Right lobe of liver (tissue), 4 donors: ENCODE results near the gene CCNG1.
A peak's percentile ranks its signal among the peaks of the same experiment; 100 is the strongest.

ENCODE experiments used
- CTCF ChIP-seq, 4 donors: fragments of 200-600 bp in 3 of 4; fragments of 450-650 bp in 1 of 4; IDR thresholded peaks; one replicate each; pipeline versions ENCODE4 v1.5.1 to v1.8.0; 2016 to 2022; ENCODE audit warnings: antibody characterized with exemption in 4 of 4, mild to moderate bottlenecking in 2 of 4
- POLR2A ChIP-seq: fragments of 450-650 bp; IDR thresholded peaks from one replicate; pipeline ENCODE4 v1.6.1; 2017; ENCODE audit warnings: antibody characterized with exemption, mild to moderate bottlenecking
- donor health status: DM: no; HTN: no; CAD: no.
- donor health status: DM: no; HTN: no; CAD: no.
- donor health status: DM: no; HTN: yes; CAD: no.

GRCh38 chr5:163408311-163408923 is 29.0 kb upstream of the CCNG1 start:
- TF ChIP-seq CTCF (IDR thresholded peaks at IDR 0.05) (peak; percentile 84 to 91 (median 87)), POLR2A (no peak)
